HepG2 (cell line): ENCODE measurements around the gene JUND. TPM values are rescaled to one million over a fixed set of nuclear protein-coding genes. Genes with fewer than 3 reads are reported as not detected.

Experiments used
- AKAP8 ChIP-seq: sonication (generic); formaldehyde crosslinking; IDR thresholded peaks from 2 replicates; pipeline ENCODE4 v1.5.1; 2020; ENCODE audit warnings: mild to moderate bottlenecking, missing genetic modification reagents
- DDIT3 ChIP-seq: sonication (generic); formaldehyde crosslinking; IDR thresholded peaks from 2 replicates; pipeline ENCODE4 v1.4.0; 2020; ENCODE audit warnings: mild to moderate bottlenecking, missing genetic modification reagents
- HIC2 ChIP-seq: sonication (generic); formaldehyde crosslinking; IDR thresholded peaks from 2 replicates; pipeline ENCODE4 v1.9.0; 2022; ENCODE audit warnings: low read depth, missing genetic modification reagents
- HMGXB4 ChIP-seq, 2 experiments: sonication (generic) in 1 of 2; formaldehyde crosslinking in 1 of 2; IDR thresholded peaks; 2 replicates each; pipeline versions ENCODE4 v1.4.0 to v1.6.1; 2018 to 2020; ENCODE audit warnings: missing genetic modification reagents in 2 of 2, borderline replicate concordance in 1 of 2, low read depth in 1 of 2, mild to moderate bottlenecking in 1 of 2, missing biosample characterization in 1 of 2
- NCOA1 ChIP-seq: sonication (generic); formaldehyde crosslinking; IDR thresholded peaks from 2 replicates; pipeline ENCODE4 v1.9.0; 2021; ENCODE audit warnings: missing genetic modification reagents
- NFE2L1 ChIP-seq: sonication (generic); formaldehyde crosslinking; IDR thresholded peaks from 2 replicates; pipeline ENCODE4 v1.4.0; 2020; ENCODE audit warnings: missing genetic modification reagents, mild to moderate bottlenecking, borderline replicate concordance
- PBX2 ChIP-seq: IDR thresholded peaks from 2 replicates; pipeline ENCODE4 v1.6.1; 2016; ENCODE audit warnings: control low read depth
- REL ChIP-seq: sonication (generic); formaldehyde crosslinking; conservative IDR thresholded peaks from 2 replicates; pipeline ENCODE4 v1.8.0; 2022; ENCODE audit warnings: mild to moderate bottlenecking, missing genetic modification reagents, moderate library complexity
- RERE ChIP-seq: IDR thresholded peaks from 2 replicates; pipeline ENCODE4 v1.6.1; 2016; ENCODE audit warnings: low read depth, missing genetic modification reagents, missing compliant biosample characterization
- SALL1 ChIP-seq: sonication (generic); formaldehyde crosslinking; IDR thresholded peaks from 2 replicates; pipeline ENCODE4 v1.8.0; 2022; ENCODE audit warnings: mild to moderate bottlenecking, missing genetic modification reagents
- YEATS2 ChIP-seq: sonication (generic); formaldehyde crosslinking; IDR thresholded peaks from 2 replicates; pipeline ENCODE4 v1.4.0; 2020; ENCODE audit warnings: missing genetic modification reagents, borderline replicate concordance
- ZBTB20 ChIP-seq: sonication (generic); formaldehyde crosslinking; IDR thresholded peaks from 2 replicates; pipeline ENCODE4 v1.8.1; 2023; ENCODE audit warnings: missing genetic modification reagents, low read depth, mild to moderate bottlenecking, borderline replicate concordance
- ZNF18 ChIP-seq: sonication (generic); formaldehyde crosslinking; IDR thresholded peaks from 2 replicates; pipeline ENCODE4 v1.8.0; 2022; ENCODE audit warnings: mild to moderate bottlenecking, missing genetic modification reagents; ENCODE audit not compliant: insufficient replicate concordance
- ZNF589 ChIP-seq: sonication (generic); formaldehyde crosslinking; conservative IDR thresholded peaks from 2 replicates; pipeline ENCODE4 v1.8.0; 2022; ENCODE audit warnings: mild to moderate bottlenecking, moderate library complexity, missing genetic modification reagents
- polyA plus RNA-seq, 8 experiments: library from polyadenylated mRNA; depleted of rRNA in 3 of 8; stranded (reverse) in 7 of 8; unstranded in 1 of 8; fragments of >200 nt; fragmentation: Illumina TruSeq in 4 of 8; extraction: Trizol in 4 of 8; gene quantifications; 2 replicates each; pipeline versions ENCODE4 v1.2.1 to v1.2.3, GENCODE V29; 2011 to 2016; ENCODE audit warnings: low read depth in 4 of 8, missing spikeins in 1 of 8, mixed read lengths in 1 of 8; ENCODE audit not compliant: insufficient read depth in 1 of 8
- total RNA-seq, 5 experiments: library from RNA; depleted of rRNA; stranded (reverse); fragments of >200 nt; fragmentation: Illumina TruSeq; extraction: Trizol; gene quantifications; 2 replicates each; pipeline ENCODE4 v1.2.3, GENCODE V29; 2016; ENCODE audit warnings: low read depth in 1 of 5

Gene JUND
- total and polyA plus RNA-seq, 2 of the 13 experiments (the other 11 are each of a cell fraction or from before 2014, with no cell fraction given) = 41.2 to 59.8 TPM

GRCh38 chr19:18280247-18281081 lies 958 bp downstream of the JUND start (continued):
- TF ChIP-seq SALL1 (CRISPR knock-in tag) = peak; percentile 75
- no peak for TF ChIP-seq NCOA1 (CRISPR knock-in tag)
- TF ChIP-seq HIC2 (CRISPR knock-in tag) = no peak
- no peak for TF ChIP-seq AKAP8
- no peak for TF ChIP-seq ZNF589 (CRISPR knock-in tag)
- TF ChIP-seq ZNF18 (CRISPR knock-in tag) = no peak
- no peak for TF ChIP-seq YEATS2 (CRISPR knock-in tag)
- TF ChIP-seq REL (CRISPR knock-in tag) = 0 out of 2 replicates have a peak, but pooled peaks have one; percentile 2
- no peak for TF ChIP-seq RERE (CRISPR knock-in tag)
- no peak for TF ChIP-seq NFE2L1
- TF ChIP-seq ZBTB20 (CRISPR knock-in tag) = no peak
- TF ChIP-seq DDIT3 (CRISPR knock-in tag) = no peak
- TF ChIP-seq HMGXB4 (CRISPR knock-in tag; IDR thresholded peaks at IDR 0.05; ENCODE audit: borderline replicate concordance in 1 of 2, low read depth in 1 of 2) = peak in 1 of 2 experiments; percentile 26; a peak in 1 of 4 replicates
- no peak for TF ChIP-seq PBX2
